K562 (cell line): ENCODE data around the gene RHOF. TPM values are rescaled to one million over a fixed set of nuclear protein-coding genes. Genes with fewer than 3 reads are reported as not detected.

Experiments used
- ATAC-seq: fragments of 200-7000 bp; cut with Tn5 transposase; 3 replicates; pipeline ENCODE4 v1.9.1; 2020; ENCODE audit warnings: moderate library complexity
- BruUV-seq: library from RNA; stranded (reverse); fragments of 400-500 nt; replicated peaks from 2 replicates; lab custom pipeline; 2021; lab: Mats Ljungman, UMichigan
- CTCF ChIA-PET: fragments of 300-600 bp; formaldehyde crosslinking; extraction: SDS; loops from one replicate; lab custom pipeline; 2021; ENCODE audit warnings: low intra/inter-chr PET ratio; lab: Yijun Ruan, JAX
- POLR2A ChIA-PET: fragments of 300-600, 350-650 bp; sonication (Branson Sonifier 250); formaldehyde crosslinking; extraction: SDS; loops from one replicate; lab custom pipeline; 2021; ENCODE audit warnings: antibody characterized with exemption, inconsistent platforms; lab: Yijun Ruan, JAX
- DNase-seq, 4 experiments: peaks; one replicate each; pipeline versions ENCODE4 v3.0.0 to v3.0.0-alpha.2; 2011 to 2018; ENCODE audit warnings: low spot score in 3 of 4, mixed read lengths in 3 of 4; ENCODE audit errors: extremely low read depth in 1 of 4
- FAIRE-seq: peaks from 2 replicates; lab custom pipeline; 2011; peaks lifted over from hg19 to GRCh38; lab: Jason Lieb, UNC
- H2AFZ ChIP-seq: 2 replicates; pipeline ENCODE4 v1.6.0; 2011; ENCODE audit warnings: low read depth, low read length, control low read depth, inconsistent platforms
- H3K27ac ChIP-seq: fragments of 200-600 bp; 3 replicates; pipeline ENCODE4 v1.8.0; 2011; ENCODE audit warnings: low read depth, mild to moderate bottlenecking, control low read depth, inconsistent platforms, low read length, moderate library complexity, mixed read lengths; ENCODE audit errors: extremely low read depth
- H3K27me3 ChIP-seq, 2 experiments: fragments of 300-600 bp in 1 of 2; 2 replicates in 1 of 2; 3 replicates in 1 of 2; pipeline versions ENCODE4 v1.6.0 to v1.8.0; 2011; ENCODE audit warnings: inconsistent platforms in 2 of 2, low read length in 2 of 2, mild to moderate bottlenecking in 1 of 2, mixed read lengths in 1 of 2, moderate library complexity in 1 of 2; ENCODE audit not compliant: control insufficient read depth in 2 of 2, insufficient read depth in 2 of 2
- H3K36me3 ChIP-seq: fragments of 300-600 bp; 3 replicates; pipeline ENCODE4 v1.8.0; 2011; ENCODE audit warnings: mild to moderate bottlenecking, low read length, inconsistent platforms; ENCODE audit not compliant: control insufficient read depth, insufficient read depth
- H3K4me1 ChIP-seq, 2 experiments: fragments of 200-600 bp in 1 of 2; replicated peaks in 1 of 2; 2 replicates in 1 of 2; 3 replicates in 1 of 2; pipeline versions ENCODE4 v1.5.1 to v1.8.0; 2011; ENCODE audit warnings: inconsistent platforms in 2 of 2, low read length in 2 of 2, mild to moderate bottlenecking in 1 of 2, mixed read lengths in 1 of 2, moderate library complexity in 1 of 2; ENCODE audit not compliant: control insufficient read depth in 2 of 2, insufficient read depth in 2 of 2
- H3K4me2 ChIP-seq: 2 replicates; pipeline ENCODE4 v1.6.1; 2011; ENCODE audit warnings: low read length, control low read depth, inconsistent platforms, mixed read lengths; ENCODE audit not compliant: insufficient read depth
- H3K4me3 ChIP-seq: fragments of 200-600 bp; sonication (generic), shearing (Covaris generic); 2 replicates; pipeline ENCODE4 v1.5.1; 2016; ENCODE audit warnings: control low read depth, inconsistent platforms
- H3K79me2 ChIP-seq: fragments of 200-600 bp; 3 replicates; pipeline ENCODE4 v1.8.0; 2011; ENCODE audit warnings: low read length, inconsistent platforms; ENCODE audit not compliant: control insufficient read depth, insufficient read depth
- H3K9ac ChIP-seq, 2 experiments: 2 replicates each; pipeline versions ENCODE4 v1.6.0 to v1.6.1; 2011; ENCODE audit warnings: low read depth in 2 of 2, low read length in 2 of 2, control low read depth in 1 of 2, inconsistent platforms in 1 of 2, mild to moderate bottlenecking in 1 of 2, mixed read lengths in 1 of 2; ENCODE audit not compliant: insufficient read depth in 1 of 2
- H3K9me1 ChIP-seq: one replicate; pipeline ENCODE4 v1.6.0; 2011; ENCODE audit warnings: inconsistent platforms, mild to moderate bottlenecking, low read length, moderate library complexity; ENCODE audit not compliant: control insufficient read depth, insufficient read depth
- H3K9me3 ChIP-seq: replicated peaks from 2 replicates; pipeline ENCODE4 v1.5.1; 2011; ENCODE audit warnings: low read depth, low read length, inconsistent platforms; ENCODE audit not compliant: control insufficient read depth, insufficient read depth
- H4K20me1 ChIP-seq: replicated peaks from 2 replicates; pipeline ENCODE4 v1.6.1; 2011; ENCODE audit warnings: low read length, inconsistent platforms, mixed read lengths; ENCODE audit not compliant: control insufficient read depth, insufficient read depth
- ADNP ChIP-seq: fragments of 200-800 bp; sonication (Bioruptor generic); IDR thresholded peaks from 2 replicates; pipeline ENCODE4 v1.6.1; 2016; ENCODE audit warnings: missing genetic modification characterization, missing compliant biosample characterization
- BCOR ChIP-seq: fragments of 450-650 bp; IDR thresholded peaks from 2 replicates; pipeline ENCODE4 v1.6.1; 2016
- EHMT2 ChIP-seq: fragments of 450-650 bp; IDR thresholded peaks from 2 replicates; pipeline ENCODE4 v1.6.1; 2018; ENCODE audit warnings: antibody characterized with exemption
- KDM1A ChIP-seq, 2 experiments: fragments of 450-650 bp; IDR thresholded peaks; 2 replicates each; pipeline ENCODE4 v1.6.1; 2016; ENCODE audit warnings: mild to moderate bottlenecking in 2 of 2
- RBM25 ChIP-seq: fragments of 200-400 bp; formaldehyde crosslinking; IDR thresholded peaks from 2 replicates; pipeline ENCODE4 v1.6.1; 2018; ENCODE audit warnings: low read length, low read depth, moderate library complexity; ENCODE audit not compliant: severe bottlenecking
- RREB1 ChIP-seq: fragments of 250-450 bp; sonication (Bioruptor Pico); IDR thresholded peaks from 2 replicates; pipeline ENCODE4 v1.4.0; 2020
- TAF9B ChIP-seq: fragments of 450-650 bp; IDR thresholded peaks from 2 replicates; pipeline ENCODE4 v1.6.1; 2018; ENCODE audit warnings: mild to moderate bottlenecking; ENCODE audit not compliant: partially characterized antibody
- ZBED1 ChIP-seq: IDR thresholded peaks from 2 replicates; pipeline ENCODE4 v1.6.1; 2014
- ZNF121 ChIP-seq: sonication (generic); formaldehyde crosslinking; conservative IDR thresholded peaks from 2 replicates; pipeline ENCODE4 v1.8.0; 2022; ENCODE audit warnings: missing genetic modification reagents
- ZNF217 ChIP-seq: sonication (generic); formaldehyde crosslinking; IDR thresholded peaks from 2 replicates; pipeline ENCODE4 v1.8.0; 2022; ENCODE audit warnings: mild to moderate bottlenecking, missing genetic modification reagents
- WGBS: fragments of 100-300 bp; shearing (Covaris generic); methylation state at CpG from one replicate; pipeline ENCODE4 v1.1.6; 2016; ENCODE audit warnings: low coverage, mixed read lengths; ENCODE audit not compliant: insufficient coverage; ENCODE audit errors: missing lambda C conversion rate; 5-methylcytosine and 5-hydroxymethylcytosine counted together
- in situ Hi-C: fragments of 300-500 bp; cut with MboI; formaldehyde crosslinking; loops from 4 replicates; pipeline ENCODE4 v1.15.0; 2018; ENCODE audit warnings: inconsistent platforms, mixed read lengths
- intact Hi-C: fragments of 100-400 bp; cut with micrococcal nuclease; formaldehyde crosslinking; loops from 2 replicates; pipeline ENCODE4 v1.14.2; 2022
- polyA plus RNA-seq, 8 experiments: library from polyadenylated mRNA; depleted of rRNA in 4 of 8; stranded (reverse) in 5 of 8; unstranded in 3 of 8; fragments of >200 nt; fragmentation: Nextera tagmentation in 2 of 8; fragmentation: Illumina TruSeq in 1 of 8; extraction: Ambion mirVana in 2 of 8; extraction: Trizol in 1 of 8; gene quantifications; 2 replicates each; pipeline versions ENCODE4 v1.2.1 to v1.2.3, GENCODE V29; 2011 to 2014; ENCODE audit warnings: inconsistent platforms in 1 of 8, missing spikeins in 1 of 8
- total RNA-seq, 7 experiments: library from RNA; depleted of rRNA in 6 of 7; stranded (reverse); fragments of >200 nt in 6 of 7; fragmentation: Illumina TruSeq in 2 of 7; extraction: Trizol in 2 of 7; gene quantifications; 2 replicates each; pipeline versions ENCODE4 v1.2.1 to v1.2.3, GENCODE V29; 2011 to 2021; ENCODE audit warnings: low replicate concordance in 1 of 7
- TF ChIP-seq, protein P1 (sequence below), 2 experiments: fragments of 450-650 bp in 1 of 2; sonication (generic) in 1 of 2; formaldehyde crosslinking; conservative IDR thresholded peaks; 2 replicates each; pipeline versions ENCODE4 v1.4.0 to v1.8.1; 2020 to 2022; ENCODE audit warnings: mild to moderate bottlenecking in 1 of 2, missing genetic modification reagents in 1 of 2
- TF ChIP-seq, protein P2 (sequence below): sonication (generic); IDR thresholded peaks from 2 replicates; pipeline ENCODE4 v1.6.1; 2016
- TF ChIP-seq, protein P3 (sequence below): IDR thresholded peaks from 3 replicates; pipeline ENCODE4 v1.6.1; 2011; ENCODE audit warnings: borderline replicate concordance, mild to moderate bottlenecking; ENCODE audit not compliant: insufficient read length, insufficient read depth

RHOF gene
- total and polyA plus RNA-seq, 9 of the 15 experiments (the other 6 are each of a cell fraction or from before 2014, with no cell fraction given) = 0.13 to 10.1 (median 4.0) TPM

DNA sequence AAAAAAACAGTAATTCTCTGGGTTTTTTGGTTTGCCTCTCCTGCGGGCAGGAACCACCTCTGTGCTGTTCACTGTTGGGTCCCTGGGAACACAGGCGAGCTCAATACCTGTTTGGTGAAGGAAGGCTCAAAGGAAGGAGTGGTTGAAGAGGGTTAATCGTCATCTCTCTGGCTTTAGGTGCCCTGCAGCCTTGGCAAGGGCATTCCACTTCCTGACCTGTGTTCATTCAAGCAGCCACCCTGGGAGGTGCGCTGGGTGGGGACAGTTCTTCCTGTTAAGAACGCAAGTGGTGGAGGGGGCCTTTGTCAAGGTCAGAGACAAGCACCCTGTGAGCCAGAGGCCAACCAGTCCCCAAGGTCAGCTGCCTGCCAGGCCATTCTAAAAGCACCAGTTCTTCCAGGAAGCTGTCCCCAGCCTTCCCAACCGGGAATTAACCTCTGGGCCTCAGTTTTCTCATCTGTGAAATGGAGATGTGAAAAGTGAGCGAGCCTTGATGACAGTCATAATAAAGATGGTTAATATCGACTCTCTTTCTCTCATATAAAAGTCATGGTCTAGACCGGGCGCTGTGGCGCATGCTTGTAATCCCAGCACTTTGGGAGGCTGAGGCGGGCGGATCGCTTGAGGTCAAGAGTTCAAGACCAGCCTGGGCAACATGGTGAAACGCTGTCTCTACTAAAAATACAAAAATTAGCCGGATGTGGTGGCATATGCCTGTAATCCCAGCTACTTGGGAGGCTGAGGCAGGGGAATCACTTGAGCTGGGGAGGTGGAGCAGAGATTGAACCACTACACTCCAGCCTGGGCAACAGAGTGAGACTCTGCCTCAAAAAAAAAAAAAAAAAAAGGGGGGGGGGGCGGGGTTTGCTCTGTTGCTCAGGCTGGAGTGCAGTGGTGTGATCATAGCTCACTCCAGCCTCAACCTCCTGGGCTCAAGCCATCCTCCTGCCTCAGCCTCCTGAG, 6.1 kb downstream of the RHOF start:
- Histone ChIP-seq H3K4me3 (no peak overlapping the region), H3K9ac (peak overlapping the region in 1 of 2 experiments; percentile 19; a peak in 1 of 4 replicates), H3K36me3 (no peaks in the 10 kb centered on the region), H2AFZ (no peak overlapping the region), H4K20me1 (peaks cover 8% of the 10 kb centered on the region; the same call in 1 of the 2 replicates), H3K27ac (no peak overlapping the region), H3K4me2 (no peak overlapping the region), H3K9me1 (no peaks in the 10 kb centered on the region), H3K9me3 (no peaks in the 10 kb centered on the region), H3K79me2 (no peaks in the 10 kb centered on the region), H3K27me3 (no peaks in the 10 kb centered on the region), H3K4me1 (peaks cover 3 to 26% of the 10 kb centered on the region in 2 experiments; a peak in 4 of 5 replicates)
- no TSS peak for BruUV-seq
- CTCF ChIA-PET = no interaction called here
- WGBS = 66% methylated on average over 16 of the region's 17 CpGs
- POLR2A ChIA-PET = interaction anchor here (0.6 to 1.4 kb wide), 5 partner anchors 9 to 210 kb away, joined by 3 read pairs; no protein-coding TSS in a partner anchor
- intact Hi-C loops (no loop called here), in situ Hi-C loops (no loop called here)
- TF ChIP-seq, protein P1, sequence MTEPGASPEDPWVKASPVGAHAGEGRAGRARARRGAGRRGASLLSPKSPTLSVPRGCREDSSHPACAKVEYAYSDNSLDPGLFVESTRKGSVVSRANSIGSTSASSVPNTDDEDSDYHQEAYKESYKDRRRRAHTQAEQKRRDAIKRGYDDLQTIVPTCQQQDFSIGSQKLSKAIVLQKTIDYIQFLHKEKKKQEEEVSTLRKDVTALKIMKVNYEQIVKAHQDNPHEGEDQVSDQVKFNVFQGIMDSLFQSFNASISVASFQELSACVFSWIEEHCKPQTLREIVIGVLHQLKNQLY (CRISPR knock-in tag; conservative IDR thresholded peaks at IDR 0.05) = no peak
- TF ChIP-seq ZBED1 (no peak), KDM1A (IDR thresholded peaks at IDR 0.05) (peak; percentile 41 to 52; a peak in 3 of 4 replicates), RREB1 (no peak), ADNP (tag) (peak; percentile 73), ZNF121 (peak; percentile 18; the same call in 1 of the 2 replicates), TAF9B (no peak), RBM25 (peak; percentile 78), EHMT2 (no peak), BCOR (peak; percentile 66), ZNF217 (no peak)
- TF ChIP-seq, protein P2, sequence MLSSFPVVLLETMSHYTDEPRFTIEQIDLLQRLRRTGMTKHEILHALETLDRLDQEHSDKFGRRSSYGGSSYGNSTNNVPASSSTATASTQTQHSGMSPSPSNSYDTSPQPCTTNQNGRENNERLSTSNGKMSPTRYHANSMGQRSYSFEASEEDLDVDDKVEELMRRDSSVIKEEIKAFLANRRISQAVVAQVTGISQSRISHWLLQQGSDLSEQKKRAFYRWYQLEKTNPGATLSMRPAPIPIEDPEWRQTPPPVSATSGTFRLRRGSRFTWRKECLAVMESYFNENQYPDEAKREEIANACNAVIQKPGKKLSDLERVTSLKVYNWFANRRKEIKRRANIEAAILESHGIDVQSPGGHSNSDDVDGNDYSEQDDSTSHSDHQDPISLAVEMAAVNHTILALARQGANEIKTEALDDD = no peak
- TF ChIP-seq, protein P3, sequence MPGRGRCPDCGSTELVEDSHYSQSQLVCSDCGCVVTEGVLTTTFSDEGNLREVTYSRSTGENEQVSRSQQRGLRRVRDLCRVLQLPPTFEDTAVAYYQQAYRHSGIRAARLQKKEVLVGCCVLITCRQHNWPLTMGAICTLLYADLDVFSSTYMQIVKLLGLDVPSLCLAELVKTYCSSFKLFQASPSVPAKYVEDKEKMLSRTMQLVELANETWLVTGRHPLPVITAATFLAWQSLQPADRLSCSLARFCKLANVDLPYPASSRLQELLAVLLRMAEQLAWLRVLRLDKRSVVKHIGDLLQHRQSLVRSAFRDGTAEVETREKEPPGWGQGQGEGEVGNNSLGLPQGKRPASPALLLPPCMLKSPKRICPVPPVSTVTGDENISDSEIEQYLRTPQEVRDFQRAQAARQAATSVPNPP = no peak
- DNase-seq (no peak), FAIRE-seq (no peak), ATAC-seq (no peak)
